Stimulated activated CD4-positive, alpha-beta T cell treated with anti-CD3 and anti-CD28 coated beads, Interleukin-4, amount 100 ng/mL, for 4 hours (primary cell): ENCODE data around the gene BNIP1.
A peak's percentile ranks its signal among the peaks of the same experiment; 100 is the strongest.
"Not testable (repeated sequence)": the region's sequence is repeated elsewhere in the genome, so short reads cannot be mapped to it uniquely, and the experiment has no call there.

Source experiments
- DNase-seq, 2 experiments: peaks; one replicate each; pipeline ENCODE4 v3.0.0-alpha.2; 2020

The BNIP1 gene, protein sequence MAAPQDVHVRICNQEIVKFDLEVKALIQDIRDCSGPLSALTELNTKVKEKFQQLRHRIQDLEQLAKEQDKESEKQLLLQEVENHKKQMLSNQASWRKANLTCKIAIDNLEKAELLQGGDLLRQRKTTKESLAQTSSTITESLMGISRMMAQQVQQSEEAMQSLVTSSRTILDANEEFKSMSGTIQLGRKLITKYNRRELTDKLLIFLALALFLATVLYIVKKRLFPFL

DNA sequence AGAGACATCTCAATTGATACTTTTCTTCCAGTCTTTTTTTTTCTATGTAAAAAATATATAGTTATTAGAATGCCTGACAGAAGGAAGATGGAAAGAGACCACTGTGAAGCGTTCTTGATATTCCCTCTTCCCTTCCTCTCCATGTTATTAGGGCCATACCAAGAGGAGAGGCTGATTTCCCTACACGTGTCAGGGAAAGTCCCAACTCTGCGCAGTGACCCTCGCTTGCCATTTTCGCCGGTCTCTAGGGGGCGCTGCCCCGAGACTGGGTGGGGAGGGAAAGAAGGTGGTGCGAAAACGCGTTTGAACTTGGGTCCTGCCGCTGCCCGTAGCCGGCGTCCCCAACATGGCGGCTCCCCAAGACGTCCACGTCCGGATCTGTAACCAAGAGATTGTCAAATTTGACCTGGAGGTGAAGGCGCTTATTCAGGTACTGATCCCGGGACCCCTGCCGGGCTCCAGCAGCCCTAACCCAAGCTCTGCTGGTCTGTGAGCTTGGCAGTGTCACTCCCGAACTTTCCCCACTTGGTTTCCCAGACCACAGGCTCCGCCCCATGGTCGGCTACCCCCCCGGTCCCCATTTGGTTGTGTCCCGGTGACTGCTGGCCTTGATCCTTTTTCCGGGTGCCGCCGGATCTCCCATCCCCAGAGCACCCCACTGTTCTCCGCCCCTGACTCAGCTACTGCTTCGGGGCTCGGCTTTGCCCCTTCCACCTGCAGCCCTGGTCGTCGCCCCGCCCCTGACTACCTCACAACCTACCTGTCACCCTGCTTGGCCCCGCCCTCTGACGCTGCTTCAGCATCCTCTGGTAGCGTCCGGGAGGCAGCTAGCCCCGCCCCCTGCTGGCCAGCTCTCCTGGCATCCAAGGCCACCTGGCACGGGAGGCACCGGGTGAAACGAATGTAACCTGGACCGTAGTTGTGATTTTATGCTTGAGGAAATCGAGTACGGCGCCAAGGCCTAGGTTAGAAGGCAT lies at the start of gene BNIP1:
BNIP1 (plus strand) TSS at position 332 of the 977 bp plus-strand sequence; CDS start at position 347, 15 bp downstream.
- peak; percentile 94 to 99 for DNase-seq

DNA sequence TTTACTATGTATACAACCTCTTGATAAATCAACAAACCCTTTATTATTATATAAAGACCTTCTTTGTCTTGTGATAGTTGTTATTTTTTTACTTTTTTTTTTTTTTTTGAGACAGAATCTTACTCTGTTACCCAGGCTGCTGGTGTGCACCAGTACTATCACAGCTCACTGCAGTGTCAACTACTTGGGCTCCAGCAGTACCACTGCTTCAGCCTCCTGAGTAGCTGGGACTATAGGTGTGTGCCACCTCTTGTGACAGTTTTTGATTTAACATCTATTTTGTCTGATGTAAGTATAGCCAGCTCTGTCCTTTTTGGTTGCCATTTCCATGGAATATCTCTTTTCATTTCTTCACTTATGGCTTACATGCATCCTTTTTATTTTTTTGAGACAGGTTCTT lies 45.5 kb upstream of the BNIP1 start:
- DNase-seq: no peak

DNA sequence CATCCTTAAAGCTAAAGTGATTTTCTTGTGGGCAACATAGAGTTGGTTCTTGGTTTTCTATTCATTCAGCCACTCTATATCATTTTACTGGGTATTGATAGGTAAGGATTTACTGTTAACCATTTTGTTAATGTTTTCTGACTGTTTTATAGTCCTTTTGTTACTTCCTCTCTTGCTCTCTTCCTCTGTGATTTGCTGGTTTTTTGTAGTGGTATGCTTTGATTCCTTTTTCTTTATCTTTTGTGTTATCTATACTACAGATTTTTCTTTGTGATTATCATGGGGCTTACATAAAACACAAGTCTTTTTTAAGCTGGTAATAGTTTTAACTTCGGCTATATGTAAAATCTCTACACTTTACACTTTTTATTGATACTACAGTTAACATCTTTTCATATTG lies 44.9 kb upstream of the BNIP1 start:
- no peak for DNase-seq

GRCh38 chr5:173101245-173101644 lies 43.1 kb upstream of the BNIP1 start:
- DNase-seq: no peak

DNA sequence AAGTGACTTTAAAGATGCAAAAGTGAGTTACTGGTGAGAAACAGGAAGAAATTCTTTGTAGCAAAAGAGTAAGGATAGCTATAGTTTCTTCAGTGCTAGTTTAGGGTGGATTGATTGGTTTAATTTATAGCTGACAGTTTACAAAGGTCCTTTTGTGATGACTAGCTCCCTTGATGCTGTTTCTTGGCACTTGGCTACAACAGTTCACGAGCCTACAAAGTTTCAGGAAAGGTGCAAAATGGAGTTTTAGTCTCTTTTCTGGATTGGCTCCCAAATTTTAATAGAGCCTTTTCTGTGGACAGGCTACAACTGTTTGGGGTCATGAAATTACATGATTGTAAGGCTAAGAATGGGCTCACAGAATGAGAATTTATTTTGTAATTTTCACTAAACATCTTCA lies 40.9 kb upstream of the BNIP1 start:
- DNase-seq: no peak

DNA sequence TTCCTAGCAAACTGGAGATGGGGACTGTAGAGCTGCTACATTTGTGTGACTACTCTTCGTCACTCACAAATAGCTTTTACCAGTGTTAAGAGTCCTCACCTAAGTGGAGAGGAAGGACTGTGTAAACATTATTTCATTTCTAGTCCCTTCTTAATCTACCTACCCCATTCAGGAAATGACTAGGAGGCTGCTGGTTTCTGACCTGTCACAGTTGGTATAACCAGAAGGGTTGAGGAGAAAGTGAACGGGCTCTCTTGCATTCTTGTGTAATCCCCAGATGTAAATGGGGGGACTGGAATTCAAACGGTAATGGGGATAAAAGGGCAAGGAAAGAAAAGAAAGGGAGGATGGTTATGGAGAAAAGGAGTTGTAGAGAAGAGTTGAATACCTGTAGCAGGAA lies 35.4 kb upstream of the BNIP1 start:
- DNase-seq: no peak

- DNase-seq: no peak
These were observed 29.8 kb upstream of the BNIP1 start for GRCh38 chr5:173114536-173114935.

DNA sequence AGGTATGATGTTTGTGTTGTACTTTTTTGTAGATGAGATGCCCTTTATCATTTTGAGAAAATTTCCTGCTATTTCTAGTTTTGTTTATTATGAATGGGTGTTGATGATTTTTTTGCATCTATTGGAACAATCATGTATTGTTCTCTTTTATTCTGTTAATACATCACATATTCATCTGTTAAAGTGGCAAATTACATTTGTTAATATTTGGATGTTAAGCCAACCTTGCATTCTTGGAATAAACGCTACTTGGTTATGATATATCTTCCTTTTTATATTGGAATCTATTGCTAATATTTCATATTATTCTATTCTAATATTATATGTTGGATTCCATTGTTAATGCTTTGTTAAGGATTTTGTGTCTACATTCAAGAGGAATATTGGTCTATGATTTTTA lies 24.6 kb upstream of the BNIP1 start:
- DNase-seq: no peak

GRCh38 chr5:173123416-173123815 lies 20.9 kb upstream of the BNIP1 start:
- no peak for DNase-seq

DNA sequence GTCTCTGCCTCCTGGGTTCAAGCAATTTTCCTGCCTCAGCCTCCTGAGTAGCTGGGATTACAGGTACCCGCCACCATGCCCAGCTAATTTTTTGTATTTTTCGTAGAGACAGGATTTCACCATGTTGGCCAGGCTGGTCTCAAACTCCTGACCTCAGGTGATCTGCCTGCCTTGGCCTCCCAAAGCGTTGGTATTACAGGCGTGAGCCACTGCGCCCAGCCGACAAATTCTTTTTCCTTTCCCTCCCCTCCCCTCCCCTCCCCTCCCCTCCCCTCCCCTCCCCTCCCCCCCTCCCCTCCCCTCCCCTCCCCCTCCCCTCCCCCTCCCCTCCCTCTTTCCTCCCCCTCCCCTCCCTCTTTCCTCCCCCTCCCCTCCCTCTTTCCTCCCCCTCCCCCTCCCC lies 12.2 kb upstream of the BNIP1 start:
- not testable (repeated sequence) for DNase-seq

DNA sequence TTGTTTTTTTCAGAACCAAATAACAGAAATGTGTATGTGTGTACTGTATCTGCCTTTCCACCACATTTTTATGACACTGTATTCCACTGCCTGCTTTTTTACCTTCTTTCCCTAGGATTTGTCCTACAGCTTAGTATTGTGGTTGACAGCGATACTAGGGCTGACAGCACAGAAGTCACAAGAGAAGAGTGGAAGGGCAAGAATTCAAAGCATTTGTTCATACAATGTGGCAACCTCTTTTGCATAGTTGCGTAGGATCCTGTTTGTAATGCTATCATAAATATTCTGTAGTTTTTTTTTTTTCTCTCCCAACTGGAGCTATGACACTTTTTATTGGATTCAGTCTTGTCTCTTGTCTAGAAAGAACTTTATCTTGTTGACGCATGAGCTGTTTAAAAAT lies 5.6 kb upstream of the BNIP1 start:
- no peak for DNase-seq

DNA sequence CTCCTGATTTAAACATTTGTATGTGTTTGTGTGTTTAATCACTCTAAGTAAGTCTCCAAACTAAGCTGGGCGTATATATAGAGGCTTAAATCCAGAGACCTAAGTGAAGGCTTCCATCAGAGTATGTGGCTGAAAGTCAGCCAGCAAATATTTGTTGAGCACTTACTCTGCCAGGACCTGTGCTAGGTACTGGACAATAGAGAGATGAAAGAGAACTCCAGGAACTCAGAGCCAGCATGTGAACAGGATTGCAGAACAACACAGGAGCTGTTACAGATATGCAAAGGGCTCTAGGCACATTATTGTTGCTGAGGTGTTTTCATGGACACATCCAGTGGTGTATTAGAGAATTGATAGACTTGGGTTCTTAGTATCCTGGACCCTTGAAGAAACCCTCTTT lies 4.7 kb upstream of the BNIP1 start:
- no peak for DNase-seq

DNA sequence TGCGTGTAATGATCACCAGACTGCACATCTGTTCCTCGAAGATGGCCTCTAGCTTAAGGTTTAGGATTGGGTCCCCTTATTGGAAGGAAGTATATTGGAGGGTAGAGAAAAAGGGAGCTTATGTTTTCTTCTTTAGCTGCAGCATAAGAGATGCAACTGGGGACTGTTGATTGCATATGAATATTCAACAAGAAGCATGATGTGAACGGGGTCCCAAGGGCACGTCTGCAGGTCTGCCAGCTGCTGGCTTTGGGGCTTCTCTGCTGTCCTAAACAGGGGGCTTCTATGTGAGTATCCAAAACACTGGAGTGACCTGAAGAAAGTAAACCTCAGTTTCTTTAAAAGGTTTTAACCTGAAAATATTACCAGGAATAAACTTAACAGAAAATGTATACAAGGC lies 3.6 kb upstream of the BNIP1 start:
- DNase-seq: no peak

GRCh38 chr5:173143567-173143966 lies 764 bp upstream of the BNIP1 start:
- no peak for DNase-seq

- DNase-seq: no peak
These were observed 4.0 kb downstream of the BNIP1 start for GRCh38 chr5:173148354-173148753.

GRCh38 chr5:173152547-173152946 lies 8.2 kb downstream of the BNIP1 start:
- DNase-seq: no peak

- no peak for DNase-seq
These were observed 9.5 kb downstream of the BNIP1 start for GRCh38 chr5:173153842-173154241.

GRCh38 chr5:173154619-173155018 lies 10.3 kb downstream of the BNIP1 start:
- not testable (repeated sequence) for DNase-seq

DNA sequence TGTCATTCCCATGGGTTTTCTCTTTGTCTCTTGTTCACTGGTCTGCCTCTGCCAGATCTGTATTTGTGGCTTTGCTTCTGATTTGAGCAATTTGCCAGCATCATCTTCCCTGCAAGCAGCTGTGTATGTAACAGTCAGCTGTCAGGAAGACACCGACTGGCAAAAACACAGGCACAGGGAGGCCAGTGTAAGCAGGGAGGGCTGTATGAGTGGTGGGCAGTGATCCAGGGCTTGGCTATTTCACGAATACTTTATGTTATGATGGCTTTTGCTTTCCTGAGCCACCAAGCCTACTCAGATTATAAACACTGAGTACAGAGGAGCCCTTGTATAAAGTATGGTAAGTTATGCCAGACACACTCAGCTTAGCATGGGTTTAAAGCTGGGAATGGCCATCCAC lies 11.6 kb downstream of the BNIP1 start:
- no peak for DNase-seq

DNA sequence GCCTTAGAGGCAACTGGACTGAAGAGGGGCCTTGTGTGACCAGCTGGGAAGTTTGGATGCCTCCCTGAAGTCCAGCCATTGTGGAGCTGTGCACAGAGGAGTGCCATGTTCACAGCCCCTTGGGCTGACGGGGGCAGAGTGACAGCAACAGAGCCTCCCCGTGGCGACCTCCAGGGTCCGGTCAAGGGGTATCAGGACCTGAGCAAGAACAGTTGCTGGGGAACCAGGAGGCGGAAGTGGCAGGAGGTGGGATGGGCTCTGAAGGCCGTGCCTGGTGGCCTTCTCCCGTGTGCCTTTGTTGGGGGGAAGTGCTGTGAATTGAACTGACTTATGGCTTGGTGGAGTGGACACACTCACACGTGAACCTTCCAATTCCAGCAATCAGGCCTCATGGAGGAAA lies 14.0 kb downstream of the BNIP1 start:
- no peak for DNase-seq

GRCh38 chr5:173159256-173159655 lies 14.9 kb downstream of the BNIP1 start:
- DNase-seq: no peak

GRCh38 chr5:173161148-173161547 lies 16.8 kb downstream of the BNIP1 start:
- no peak for DNase-seq

DNA sequence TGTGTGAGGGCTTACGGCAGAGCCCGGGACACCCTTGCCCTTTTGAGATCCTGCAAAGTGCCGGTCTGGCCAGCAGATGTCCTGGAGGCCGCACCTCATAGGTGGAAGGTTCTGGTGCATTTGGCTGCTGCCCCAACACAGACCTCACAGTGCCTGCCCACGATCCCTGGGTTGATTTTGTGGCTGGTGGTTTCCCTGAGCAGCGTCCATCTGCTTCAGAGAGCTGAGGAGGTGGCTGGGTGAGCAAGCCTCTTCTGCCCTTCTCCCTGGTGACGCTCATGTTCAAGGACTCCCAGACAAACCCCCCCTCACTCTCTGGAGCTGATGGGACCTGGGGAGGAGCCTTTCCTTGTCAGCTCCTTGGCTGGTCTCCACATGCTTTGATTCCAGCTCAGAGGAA lies 18.9 kb downstream of the BNIP1 start:
- DNase-seq: no peak
